CD4-positive, alpha-beta T cell treated with Interleukin-4 for 1 hour (primary cell): Measurements from ENCODE around the gene C1orf185.
"Not testable (repeated sequence)": the region's sequence is repeated elsewhere in the genome, so short reads cannot be mapped to it uniquely, and the experiment has no call there.

Experiments used
- DNase-seq, 2 donors: peaks; one replicate each; pipeline ENCODE4 v3.0.0-alpha.2; 2020 to 2022

Gene C1orf185

GRCh38 chr1:51139474-51139873 lies 37.4 kb downstream of the C1orf185 start:
- no peak for DNase-seq

- DNase-seq: no peak
These were observed 45.4 kb downstream of the C1orf185 start for GRCh38 chr1:51147394-51147793.

DNA sequence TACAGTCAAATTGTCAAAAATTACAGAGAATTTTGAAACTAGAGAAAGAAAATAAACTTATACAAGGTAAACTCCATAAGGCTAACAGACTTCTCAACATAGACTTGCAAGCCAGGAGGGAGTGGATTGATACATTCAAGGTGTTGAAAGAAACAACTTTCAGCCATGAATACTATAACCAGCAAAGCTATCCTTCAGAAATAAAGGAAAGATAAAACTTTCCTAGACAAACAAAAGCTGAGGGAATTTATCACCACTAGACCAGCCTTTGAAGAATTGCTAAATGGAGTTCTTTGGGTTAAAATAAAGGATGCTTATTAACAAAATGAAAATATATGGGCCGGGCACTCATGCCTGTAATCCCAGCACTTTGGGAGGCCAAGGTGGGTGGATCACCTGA lies 52.7 kb downstream of the C1orf185 start:
- DNase-seq: no peak

- no peak for DNase-seq
These were observed 54.7 kb downstream of the C1orf185 start for GRCh38 chr1:51156752-51157151.

DNA sequence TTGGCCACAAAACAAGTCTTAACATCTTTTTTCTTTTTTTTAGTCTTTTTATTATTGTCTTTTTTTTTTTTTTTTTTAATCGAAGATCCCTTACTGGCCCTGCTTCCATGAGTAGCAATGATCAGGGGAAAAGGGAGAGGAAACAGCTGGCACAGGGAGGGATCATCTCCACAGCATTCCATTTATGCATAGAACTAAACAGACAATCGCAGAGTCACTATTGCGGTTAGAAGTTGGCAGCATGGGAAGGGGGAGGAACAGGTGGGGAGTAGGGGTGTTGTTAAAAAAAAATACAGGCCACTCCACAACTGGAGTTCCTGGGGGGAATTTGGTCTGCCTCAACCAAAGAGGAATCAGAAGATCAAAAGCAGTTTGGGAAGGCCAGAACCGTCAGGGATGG lies 55.4 kb downstream of the C1orf185 start:
- DNase-seq: no peak

DNA sequence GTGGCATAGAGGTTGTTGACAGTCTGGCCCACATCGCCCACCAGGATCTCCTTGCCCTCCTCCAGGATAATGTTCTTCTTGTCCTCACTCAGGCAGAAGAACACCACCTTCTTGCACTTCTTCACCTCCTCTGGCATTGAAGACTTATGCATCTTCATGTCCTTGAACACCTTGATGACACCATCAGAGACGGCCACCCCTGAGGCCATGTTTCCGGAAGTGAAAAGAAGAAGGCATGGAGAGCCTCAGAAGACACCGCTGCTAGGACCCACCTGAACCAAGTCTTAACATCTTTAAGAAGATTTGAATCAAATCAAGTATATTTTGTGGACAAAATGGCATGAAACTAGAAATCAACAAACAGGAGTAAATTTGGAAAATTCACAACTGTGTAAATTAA lies 56.2 kb downstream of the C1orf185 start:
- DNase-seq: no peak

- DNase-seq: not testable (repeated sequence)
These were observed 60.5 kb downstream of the C1orf185 start for GRCh38 chr1:51162560-51162959.

DNA sequence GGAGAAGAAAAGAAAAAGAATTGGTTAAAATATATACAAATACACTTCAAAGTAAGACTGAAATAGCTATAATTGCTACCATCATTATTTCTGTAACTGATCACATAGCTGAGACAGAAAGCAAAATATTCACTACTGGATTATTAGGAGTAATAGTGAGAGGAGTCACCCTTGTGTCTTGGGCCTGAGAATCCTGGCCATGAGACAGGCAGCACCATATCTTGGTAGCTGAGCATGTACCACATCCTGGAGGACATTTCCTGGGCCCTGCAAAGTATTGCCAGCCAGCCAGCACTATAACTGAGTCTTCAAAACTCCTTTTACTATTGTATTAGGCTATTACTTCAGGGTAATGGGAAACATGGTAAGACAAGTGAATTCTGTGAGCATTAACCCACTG lies 63.5 kb downstream of the C1orf185 start:
- no peak for DNase-seq

GRCh38 chr1:51168266-51168845 lies 66.3 kb downstream of the C1orf185 start:
- no peak for DNase-seq

DNA sequence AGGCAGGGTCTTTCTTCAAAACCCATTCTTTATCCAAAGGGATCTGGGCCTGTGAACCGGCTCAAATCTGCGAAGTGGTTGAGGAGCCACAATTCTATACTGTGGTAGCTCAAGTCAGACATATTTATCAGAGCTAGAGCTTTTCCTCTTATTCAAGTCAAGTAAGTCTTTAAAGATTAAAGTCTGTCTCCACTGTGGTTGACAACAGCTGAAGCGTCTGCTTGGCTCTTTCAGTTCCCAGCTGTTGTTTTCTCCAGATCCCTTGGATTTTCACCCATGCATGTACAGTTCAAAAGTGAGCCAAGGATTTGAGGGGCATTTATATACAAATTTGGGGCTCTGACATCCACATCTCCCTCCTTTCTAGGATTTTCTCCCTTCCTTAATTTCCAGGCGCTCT lies 66.9 kb downstream of the C1orf185 start:
- DNase-seq: no peak

DNA sequence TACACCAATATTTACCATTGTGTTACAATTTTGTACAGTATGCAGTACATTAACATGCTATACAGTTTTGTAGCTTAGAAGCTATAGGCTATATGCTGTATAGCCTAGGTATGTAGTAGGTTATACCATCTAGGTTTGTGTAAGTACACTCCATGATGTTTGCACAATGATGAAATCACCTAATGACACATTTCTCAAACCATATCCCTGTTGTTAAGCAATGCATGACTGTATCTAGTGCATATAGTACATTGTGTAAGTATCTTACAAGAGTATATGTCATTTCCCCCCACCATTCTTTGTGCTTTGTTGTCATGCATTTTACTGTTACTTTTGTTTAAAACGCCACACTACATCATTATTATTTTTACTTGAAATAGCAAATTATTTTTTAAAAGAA lies 68.3 kb downstream of the C1orf185 start:
- DNase-seq: no peak

GRCh38 chr1:51172811-51173210 lies 70.8 kb downstream of the C1orf185 start:
- no peak for DNase-seq

GRCh38 chr1:51175278-51175677 lies 73.2 kb downstream of the C1orf185 start:
- DNase-seq: peak in 1 of 2 donors; percentile 7

DNA sequence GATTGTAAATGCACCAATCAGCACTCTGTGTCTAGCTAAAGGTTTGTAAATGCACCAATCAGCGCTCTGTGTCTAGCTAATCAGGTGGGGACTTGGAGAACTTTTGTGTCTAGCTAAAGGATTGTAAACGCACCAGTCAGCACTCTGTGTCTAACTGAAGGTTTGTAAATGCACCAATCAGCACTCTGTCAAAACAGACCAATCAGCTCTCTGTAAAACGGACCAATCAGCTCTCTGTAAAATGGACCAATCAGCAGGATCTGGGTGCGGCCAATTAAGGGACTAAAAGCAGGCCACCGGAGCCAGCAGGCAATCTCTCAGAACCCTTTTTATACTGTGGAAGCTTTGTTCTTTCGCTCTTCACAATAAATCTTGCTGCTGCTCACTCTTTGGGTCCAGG lies 76.0 kb downstream of the C1orf185 start:
- DNase-seq: not testable (repeated sequence)

GRCh38 chr1:51188230-51188629 lies 86.2 kb downstream of the C1orf185 start:
- DNase-seq: no peak

GRCh38 chr1:51189421-51190073 lies 87.5 kb downstream of the C1orf185 start:
- DNase-seq: peak; percentile 45 to 59

DNA sequence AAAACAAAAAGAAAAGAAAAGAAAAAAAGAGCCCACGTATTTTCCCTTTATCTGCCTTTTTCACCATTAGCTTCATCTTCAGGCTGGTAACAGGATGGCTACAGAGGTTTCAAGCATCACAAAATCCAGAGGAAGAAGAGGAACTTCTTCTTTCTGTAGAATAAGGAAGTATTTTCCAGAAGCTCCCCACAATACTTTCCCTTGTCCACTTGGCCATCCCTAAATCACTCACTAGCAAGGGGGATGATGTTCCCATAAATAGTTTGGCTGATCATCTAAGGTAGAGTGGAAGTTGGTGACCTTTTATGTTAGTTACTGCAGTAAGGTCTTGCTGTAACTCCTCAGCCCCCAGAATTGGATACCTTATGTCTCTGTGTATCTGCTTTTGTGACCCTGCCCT lies 88.9 kb downstream of the C1orf185 start:
- DNase-seq: no peak

- peak; percentile 52 to 60 for DNase-seq
These were observed 90.3 kb downstream of the C1orf185 start for GRCh38 chr1:51192213-51192843.

DNA sequence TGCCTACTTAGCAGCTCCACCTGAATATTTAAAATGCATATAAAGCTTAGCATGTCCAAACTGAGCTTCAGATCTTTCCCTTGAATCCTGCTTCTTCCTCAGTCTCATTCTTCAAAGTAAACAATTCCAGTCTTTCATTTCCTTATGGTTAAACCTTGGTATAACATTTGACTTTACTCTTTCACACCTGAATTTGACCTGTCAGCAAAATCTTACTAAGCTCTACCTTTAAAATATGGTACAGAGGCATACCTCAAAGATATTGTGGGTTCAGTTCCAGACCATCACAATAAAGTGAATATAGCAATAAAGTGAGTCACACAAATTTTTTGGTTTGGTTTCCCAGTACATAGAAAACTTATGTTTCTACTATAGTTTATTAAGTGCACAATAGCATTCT lies 91.5 kb downstream of the C1orf185 start:
- DNase-seq: no peak
